A172 (cell line): Measurements from ENCODE around the gene CHRM4. TPM values are rescaled to one million over a fixed set of nuclear protein-coding genes. Genes with fewer than 3 reads are reported as not detected.

Experiments used
- DNase-seq: peaks from one replicate; pipeline ENCODE4 v3.0.0-alpha.2; 2015; ENCODE audit warnings: low spot score
- total RNA-seq: library from RNA; depleted of rRNA; stranded (reverse); fragments of >200 nt; shearing (Covaris generic); gene quantifications from 2 replicates; pipeline ENCODE4 v1.2.3, GENCODE V29; 2014; rRNA removed

CHRM4 gene
- total RNA-seq: 4.0 and 5.5 TPM in 2 replicates

DNA sequence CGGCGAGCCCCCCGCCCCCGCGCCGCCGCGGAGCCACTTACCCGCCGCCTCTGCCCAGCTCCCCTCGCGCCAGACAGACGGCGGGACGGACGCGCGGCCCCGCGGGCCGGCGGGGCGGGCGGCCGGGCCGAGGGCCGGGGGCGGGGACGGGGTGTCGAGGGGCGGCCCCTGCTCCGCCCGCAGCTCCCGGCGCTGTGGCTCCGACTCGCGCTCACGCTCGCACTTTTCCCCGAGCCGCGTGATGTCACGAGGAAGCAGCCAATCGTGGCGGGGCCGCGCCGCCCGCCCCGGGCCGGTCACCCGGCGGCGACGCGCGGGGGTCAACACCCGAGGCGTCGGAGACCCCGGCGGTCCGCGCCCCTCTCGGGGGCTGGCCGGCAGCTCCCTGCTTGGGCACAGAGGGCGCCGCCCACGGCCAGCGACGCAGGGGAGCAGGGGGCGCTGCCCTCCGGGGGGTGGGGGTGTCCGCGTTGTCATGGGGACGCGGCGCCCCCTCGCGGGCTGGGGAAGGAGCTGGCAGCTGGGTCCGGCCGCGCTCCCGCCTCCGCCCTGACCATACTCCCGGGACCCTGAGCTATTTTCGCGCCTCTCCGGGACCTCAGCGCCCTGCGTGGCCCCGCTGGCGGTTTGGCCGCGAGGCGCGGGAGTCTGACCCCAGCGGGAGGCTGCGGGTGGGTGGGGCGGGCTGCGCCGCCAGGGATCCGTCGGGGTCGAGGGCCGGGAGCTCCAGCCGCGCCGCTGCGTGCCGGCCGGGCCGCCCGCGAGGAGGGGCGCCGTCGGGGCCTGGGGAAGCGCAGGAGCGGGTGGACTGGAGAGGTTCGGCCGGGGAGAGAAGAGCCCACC is at the start of gene CHRM4:
Gene CHRM4 (minus strand): TSS at position 199 of the 843 bp plus-strand sequence. CDS start 5,219 bp downstream, outside the sequence.
- DNase-seq: no peak

DNA sequence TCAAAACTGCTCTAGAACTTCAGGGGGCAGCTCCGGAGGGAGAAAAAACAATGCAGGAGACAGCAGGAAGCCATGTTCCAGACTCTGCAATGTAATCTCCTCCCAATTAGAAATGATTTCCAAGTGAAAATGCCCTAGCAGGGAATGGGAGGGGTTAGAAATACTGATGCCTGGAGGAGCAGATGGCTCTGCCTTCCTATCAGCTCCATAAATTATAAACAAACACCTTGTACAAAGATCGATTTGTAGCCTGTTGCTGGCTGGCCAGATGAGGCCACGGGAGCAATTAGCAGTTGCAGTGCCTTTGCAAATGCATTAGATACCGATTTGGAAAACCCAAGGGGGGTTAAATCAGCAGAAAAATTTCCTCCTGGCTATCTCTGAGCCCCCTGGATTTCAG is 46.6 kb upstream of the CHRM4 start:
- no peak for DNase-seq

DNA sequence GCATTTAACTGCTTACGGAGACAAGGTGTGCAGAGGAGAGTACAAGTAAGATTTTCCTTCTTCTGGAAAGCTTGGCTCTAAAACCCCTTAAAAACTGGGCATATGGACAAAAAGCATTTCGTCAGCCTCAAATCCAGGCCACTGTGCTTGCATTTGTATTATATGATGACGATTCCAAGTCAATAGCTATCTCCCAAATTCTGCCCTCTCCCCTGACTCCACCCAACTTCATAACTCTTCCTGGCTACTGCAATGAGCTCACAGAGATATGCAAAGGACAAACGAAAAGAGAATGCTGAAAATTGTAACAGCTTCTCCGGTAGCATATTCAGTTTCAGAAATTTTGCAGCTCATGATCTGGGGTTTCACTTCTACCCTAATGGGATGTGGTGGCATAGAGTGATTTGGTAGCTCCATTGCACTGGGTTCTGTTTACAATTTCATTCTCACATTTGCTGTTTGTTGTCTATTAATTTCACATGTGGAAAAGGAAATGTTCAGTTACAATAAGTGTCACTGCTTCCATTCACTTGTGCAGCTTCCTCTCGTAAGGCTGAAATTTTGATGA is 45.6 kb upstream of the CHRM4 start:
- no peak for DNase-seq

DNA sequence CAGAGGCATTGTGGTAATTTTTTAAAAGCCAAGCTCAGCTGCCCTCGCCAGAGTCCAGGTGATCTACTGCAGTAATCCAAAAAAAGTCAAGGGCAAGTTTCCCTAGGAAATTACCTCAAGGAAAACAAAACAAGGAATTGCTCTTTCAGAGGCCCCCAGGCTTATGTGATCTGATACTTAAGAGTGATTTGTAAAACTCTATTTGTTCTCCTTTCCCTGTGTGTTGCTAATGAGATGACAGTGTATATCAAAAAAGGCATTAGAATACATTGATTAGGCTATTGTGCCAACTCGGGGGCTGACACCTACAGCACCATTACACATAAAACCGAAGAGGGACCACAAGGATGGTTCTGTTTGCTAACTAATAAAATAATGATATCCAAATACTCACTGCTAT is 44.5 kb upstream of the CHRM4 start:
- DNase-seq: no peak

DNA sequence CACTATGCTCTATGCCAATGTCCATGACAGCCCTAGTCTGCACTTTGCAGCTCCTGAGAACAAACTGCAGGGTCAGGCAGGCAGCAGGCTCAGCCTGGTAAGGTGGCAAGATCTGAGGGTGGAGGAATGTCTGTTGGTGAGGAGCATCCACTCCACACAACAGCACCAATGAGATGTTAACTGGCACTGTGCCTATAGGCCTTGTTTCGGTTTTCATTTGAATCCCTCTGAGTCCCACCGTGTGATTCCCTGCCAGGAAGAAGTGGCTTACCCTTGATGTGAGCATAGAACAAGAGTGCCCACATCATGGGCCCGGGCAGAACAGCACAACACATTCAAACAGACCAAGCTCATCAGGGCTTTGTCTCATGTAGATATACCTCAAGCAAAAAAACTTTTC is 44.1 kb upstream of the CHRM4 start:
- no peak for DNase-seq

DNA sequence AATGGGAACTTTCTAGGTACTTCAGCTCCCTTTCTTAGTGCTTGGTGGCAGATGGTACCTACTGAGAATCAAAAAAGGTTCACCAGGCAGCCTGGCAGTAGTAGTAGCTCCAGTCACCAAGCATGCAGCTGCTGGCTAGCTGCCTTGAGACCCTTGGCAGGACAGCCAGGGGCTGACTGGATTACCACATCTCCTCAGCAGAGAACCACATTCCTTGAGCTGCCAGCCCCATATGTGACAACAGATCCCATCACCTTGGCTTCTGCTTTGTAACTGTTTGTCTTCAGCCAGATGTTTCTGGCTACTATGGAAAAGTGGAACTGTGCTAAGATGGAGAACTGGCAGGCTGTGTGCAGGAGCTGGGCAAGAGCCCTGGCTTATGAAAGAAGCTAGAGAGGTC is 39.6 kb upstream of the CHRM4 start:
- DNase-seq: no peak

DNA sequence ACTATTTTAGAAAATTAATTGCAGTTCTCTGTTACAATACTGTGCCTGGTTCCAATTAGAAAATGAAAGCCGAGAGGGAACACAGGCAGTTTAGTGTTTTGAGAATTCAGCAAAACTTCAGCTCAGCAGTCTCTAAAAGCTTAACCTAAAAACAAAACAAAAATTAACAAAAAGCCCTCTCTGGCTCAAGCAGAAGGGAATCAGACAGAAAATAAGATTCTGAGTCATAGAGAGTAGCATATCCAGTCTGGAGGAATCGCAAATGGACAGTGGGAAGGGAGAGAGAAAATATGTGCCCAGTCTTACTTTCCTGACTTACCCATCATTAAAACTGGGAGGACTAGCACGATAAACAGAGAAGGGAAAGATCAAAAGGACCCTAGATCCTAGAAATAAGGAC is 38.1 kb upstream of the CHRM4 start:
- DNase-seq: no peak

DNA sequence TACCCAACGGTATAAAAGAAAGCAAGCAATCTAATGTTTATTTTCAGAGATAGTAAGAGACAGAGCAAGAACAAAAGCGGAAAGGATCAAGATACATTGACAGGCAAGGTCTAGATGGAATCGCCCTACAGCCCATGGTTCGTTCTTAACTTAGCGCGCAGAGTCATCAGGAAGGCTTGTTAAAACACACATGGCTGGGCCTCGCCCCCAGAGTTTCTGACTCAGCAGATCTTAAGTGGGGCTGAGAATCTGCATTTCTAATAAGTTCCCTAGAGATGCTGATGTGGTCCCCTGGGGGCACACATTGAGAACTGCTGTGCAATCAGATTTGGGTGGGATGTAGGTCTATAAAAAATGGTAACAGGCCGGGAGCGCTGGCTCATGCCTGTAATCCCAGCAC is 35.8 kb upstream of the CHRM4 start:
- DNase-seq: no peak

DNA sequence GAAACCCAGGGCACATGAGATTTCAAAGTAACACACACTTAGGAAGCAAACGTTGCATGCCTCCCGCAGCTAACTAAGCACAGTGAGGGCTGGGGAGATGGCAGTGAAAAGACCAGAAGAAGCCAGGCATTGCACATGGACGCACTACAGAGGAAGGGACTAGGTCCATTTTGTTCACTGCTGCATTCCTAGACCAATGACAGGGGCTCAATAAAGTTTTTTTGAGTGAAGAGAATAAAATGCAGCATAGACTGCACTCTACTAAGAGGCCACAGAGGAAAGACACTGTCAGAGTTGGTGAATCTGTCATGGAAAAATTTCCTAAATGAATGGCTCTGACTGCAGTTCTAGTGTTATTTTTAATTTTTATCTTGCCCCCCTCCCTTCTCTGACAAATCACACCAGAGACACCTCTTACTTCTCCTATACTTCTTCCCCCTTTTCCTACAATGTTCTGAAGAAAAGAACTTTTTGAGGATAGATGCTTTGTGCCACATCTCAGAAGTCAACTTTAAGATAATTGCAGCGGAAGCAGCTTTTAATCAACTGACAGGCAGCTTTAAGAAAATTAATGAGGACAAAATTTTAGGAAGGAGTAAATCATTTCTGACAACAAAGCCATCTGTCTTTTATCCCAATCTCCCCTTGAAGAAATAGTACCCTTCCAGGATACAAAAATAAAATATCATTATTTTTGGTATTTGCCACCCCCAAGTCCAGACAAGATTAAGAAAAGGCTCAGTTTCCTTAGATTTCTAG is 34.8 kb upstream of the CHRM4 start:
- no peak for DNase-seq

DNA sequence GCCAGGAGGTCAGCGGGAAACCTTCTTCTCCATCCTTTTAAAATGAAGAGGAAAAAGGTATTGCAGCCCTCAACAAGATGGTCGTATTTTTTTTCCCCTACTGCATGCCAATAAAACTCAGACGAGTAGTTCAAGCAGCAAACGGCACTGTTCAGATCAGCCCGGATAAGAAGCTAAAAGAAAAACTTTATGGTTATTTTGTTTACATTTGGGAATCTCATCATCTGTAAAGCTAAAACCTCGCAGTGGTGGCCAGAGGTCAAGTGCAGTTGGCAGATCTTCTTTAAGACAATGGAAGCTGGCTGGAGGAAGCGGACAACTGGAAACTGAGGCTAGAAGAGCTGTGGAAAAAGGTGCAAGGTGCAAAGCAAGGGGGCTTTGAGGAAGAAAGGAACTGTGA is 31.0 kb upstream of the CHRM4 start:
- DNase-seq: no peak

DNA sequence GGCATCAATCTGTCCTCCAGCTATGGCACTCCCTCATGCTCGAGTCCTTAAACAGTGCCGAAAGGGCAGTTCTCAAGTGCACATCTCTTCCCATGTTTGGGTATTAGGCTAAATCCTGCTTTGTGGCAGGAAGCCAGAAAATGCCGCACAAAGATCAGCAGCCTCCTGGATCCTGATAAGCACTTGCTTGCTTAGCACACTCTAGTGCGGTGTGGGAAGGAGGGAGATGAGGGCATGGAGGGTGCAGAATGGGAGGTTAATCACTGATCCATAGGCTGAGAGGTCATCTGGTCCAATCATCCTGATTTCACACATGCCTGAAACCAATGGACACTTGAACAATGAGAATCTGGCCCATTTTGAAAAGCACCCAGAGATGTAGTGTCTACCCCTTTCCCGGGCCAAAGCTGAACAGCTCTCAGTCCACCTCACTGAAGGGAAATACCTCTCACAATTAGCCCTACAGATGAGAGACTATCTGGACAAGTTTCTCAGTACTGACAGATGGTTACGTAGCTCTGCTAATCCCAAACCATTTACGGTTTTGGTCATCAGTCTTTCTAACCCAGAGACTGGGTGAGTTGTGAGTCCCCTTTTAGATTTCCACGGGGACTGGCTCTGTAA is 29.8 kb upstream of the CHRM4 start:
- DNase-seq: no peak

DNA sequence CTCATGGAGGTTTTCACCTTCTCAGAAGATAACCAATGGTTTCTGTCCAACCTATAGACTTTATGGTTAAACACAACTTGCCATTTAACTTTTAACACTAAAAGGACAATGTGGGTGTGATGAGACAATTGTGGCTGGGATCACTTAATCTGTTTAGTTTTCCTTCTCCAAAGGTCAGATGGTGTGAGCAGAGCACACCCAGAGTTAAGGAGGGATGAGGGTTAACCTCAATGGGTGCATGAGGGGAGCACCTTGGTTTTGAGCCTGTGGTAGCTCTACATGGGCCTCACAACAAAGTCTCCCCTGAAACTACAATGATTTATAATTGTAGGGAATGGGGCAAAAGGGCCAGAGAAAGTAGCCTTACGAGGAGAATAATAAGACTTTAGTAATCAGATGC is 28.9 kb upstream of the CHRM4 start:
- no peak for DNase-seq

DNA sequence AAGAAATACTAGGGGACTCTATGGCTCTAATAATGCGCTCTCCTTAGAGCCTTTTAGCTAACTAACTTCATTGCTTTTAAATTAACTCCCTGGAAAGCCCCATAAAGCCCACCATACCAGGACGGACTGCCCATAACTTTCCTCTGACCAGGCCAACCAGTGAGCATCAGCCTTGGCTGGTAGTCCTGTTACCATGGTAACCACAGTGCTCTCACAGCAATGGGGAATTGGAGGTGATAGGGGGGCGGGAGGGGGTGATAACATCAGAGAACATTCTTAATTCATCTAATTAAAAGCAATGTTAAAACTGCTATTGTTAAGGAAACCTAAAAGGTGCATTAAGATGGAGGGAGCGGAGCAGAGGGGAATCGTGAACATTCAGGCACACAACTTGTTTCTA is 27.2 kb upstream of the CHRM4 start:
- no peak for DNase-seq

DNA sequence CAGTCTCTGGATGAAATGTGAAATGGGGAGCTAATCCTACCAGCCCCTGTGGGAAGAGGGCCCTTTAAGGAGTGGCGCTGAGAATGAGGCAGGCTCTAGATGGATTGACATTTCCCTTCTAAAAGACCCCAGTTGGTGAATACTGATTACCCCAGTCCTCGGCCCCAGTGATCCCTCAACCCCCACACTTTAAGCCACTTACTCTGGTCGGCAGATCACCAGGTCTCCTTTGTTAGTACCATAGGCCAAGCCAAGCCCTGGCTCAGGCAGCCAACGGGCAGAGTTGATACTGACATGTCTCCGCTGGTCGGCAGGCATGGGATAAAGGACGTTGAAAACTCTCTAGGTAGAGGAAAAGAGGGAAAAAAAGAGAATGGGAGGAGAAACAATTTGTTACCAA is 26.1 kb upstream of the CHRM4 start:
- DNase-seq: no peak

DNA sequence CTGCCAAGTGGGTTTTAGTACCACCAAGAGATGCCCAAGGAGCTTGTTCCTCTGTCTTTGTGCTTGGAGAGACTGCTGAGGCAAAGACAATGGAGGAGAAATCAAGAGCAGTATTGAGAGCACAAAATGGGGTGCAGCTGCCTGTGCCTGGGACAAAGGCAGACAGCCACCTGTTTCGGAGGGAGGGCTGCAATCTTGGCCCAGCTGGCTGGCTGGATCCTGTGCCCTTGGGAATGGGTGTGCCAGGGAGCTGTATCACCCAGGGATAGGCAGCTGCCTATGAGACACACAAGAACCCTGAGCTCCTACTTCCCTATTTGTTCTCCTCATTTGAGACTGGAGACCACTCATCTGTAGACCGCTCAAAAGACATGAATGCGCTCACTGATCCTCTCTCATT is 23.3 kb upstream of the CHRM4 start:
- DNase-seq: no peak

DNA sequence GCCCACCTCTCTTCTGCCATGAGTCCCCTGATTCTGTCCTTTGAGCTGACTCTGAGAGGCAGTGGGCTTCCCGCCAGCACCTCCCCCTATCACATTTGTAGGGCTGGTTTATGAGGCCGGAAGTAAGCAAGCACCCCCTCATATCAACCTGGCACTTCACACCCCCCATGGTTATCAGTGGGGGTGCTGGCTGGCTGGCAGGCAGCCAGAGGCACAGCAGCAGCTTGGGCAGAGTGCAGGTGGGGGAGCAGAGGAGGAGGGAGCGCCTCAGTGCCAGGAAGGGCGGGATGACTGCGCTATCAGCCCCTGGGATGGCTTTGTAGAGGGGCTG is 22.9 kb upstream of the CHRM4 start:
- no peak for DNase-seq

DNA sequence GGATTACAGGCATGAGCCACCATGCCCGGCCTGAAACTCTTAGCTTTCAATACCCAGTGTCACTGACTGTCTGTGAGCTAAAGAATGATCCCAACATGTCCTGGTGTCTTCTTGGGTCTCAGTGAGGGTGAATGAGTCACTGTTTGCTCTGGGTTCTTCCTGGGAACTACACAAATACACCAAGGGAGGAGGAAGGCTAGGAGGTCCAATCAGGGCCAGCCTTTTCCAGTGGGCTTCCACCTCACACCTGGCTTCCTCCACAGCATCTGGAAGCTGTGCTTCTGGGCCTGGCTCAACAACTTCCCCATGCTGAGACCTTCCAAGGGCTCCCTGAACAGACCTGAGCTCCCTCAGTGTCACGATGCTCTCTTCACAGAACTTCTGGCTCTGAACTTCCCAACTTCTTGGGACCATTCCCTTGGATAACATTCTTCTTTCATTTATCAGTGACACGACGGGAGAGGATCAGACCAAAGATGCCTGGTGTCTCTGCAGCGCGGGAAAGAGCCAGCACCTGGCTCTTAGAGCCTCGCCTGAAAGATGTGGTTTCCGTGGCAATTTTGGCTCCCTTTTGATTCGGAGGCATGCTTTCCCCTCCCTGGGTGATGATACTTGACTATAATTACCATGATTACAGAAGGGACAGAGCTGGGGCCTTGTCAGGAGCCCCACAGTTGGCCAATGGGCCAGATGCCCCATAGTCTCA is 22.3 kb upstream of the CHRM4 start:
- no peak for DNase-seq

DNA sequence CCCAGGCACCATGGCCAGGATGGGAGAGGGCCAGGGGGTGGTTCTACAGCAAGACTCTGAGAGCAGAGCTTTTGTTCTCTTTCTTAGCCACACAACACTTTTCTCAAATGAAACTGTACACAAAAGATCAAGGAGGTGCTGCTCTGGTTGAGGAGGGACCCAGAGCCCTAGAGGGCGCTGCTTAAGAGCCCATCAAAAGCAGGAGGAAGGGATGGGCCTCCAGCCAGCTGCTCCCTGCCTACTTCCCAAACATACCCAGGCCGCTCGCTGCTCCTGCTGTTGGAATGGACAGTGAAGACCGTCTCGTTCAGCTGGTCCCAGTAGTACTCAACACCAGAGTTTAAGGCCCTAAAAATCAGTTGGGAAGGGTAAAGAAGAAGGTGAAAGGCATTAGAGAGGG is 18.4 kb upstream of the CHRM4 start:
- no peak for DNase-seq

DNA sequence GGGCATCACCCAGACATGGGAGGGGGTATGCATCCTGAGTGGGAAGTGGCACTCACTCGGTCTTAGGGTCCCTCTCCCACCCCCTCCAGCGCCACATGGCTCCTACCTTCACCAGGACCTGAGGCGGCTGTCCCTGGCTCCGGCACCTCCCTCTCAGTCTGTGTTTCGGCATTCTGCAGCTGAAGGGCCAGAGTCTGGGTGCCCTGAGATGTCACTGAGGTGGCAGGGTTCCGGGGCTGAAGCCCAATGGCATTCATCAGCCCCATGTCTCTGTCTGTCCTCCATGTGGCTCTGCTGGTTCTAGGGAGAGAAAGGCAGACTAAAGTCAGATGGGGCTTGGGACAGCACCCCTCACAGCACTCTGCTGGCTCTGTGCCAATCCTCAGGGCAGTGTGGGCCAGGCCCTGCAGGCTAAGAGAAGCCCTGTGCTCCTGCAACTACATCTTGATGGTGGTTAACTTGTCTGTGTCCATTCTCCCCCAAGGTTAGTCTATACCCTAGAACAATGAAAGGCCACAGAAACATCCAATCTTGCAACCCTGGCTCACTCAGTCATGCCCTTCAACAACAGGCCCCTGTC is 16.9 kb upstream of the CHRM4 start:
- DNase-seq: no peak

DNA sequence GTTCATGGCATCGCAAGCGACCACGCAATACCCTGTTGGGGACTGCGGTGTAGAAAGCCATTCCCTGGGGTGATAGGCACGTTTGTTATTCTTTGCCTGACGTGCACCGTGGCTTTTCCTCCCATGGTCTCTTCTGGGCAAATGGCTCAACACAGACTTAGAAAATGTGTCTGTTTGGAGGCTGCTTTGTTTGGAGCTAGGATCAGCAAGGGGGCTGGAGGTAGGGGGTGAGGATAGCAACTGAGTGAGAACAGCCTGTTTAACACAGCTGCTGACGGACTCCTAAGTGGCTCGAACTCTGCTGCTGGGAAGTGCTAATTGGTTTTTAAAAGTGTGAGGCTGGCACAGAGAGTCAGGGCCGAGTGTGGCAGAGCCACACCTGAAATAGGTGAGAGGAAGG is 16.1 kb upstream of the CHRM4 start:
- DNase-seq: no peak

DNA sequence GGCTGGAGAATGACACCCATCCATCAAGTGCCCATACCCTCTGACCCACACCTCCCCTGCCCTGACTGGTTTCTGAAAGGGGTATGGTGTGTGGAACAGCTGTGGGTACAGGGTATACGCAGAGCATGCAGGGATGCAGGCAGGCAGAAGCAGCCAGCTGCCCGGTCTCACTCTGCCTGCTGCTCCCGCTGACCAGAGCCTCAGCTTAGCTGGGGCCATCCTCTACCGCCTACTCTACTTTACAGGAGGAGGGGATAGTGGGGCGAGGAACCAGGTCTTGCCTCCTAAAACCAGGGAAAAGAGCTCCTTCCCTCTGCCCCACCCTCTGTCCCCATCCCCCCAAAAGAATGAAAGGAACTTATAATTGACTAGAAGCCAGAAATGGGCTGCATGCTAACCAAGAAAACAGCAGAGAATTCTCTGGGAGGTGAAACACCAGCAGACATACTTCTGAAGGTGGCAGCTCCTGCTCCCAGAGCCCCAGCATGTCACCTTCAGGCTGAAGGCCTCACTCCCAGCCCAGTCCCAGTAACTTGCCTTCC is 13.0 kb upstream of the CHRM4 start:
- no peak for DNase-seq
